Activated CD4-positive, alpha-beta memory T cell treated with anti-CD3 and anti-CD28 coated beads, Interleukin-2, amount 10 ng/mL, durations not matched to agents 7 days and 5 days (primary cell): ENCODE measurements around the gene ZFYVE28. TPM values are rescaled to one million over a fixed set of nuclear protein-coding genes. Genes with fewer than 3 reads are reported as not detected.

ENCODE experiments used
- CTCF ChIA-PET: fragments of 350-600 bp; sonication (Branson Sonifier 250); formaldehyde crosslinking; loops from one replicate; lab custom pipeline; 2021; ENCODE audit warnings: antibody characterized with exemption, inconsistent platforms; lab: Charles Lee
- POLR2A ChIA-PET: fragments of 350-600 bp; sonication (Branson Sonifier 250); formaldehyde crosslinking; loops from one replicate; lab custom pipeline; 2021; ENCODE audit warnings: antibody characterized with exemption; lab: Charles Lee
- DNase-seq: peaks from one replicate; pipeline ENCODE4 v3.0.0-alpha.2; 2020
- H3K27ac Mint-ChIP-seq: one replicate; pipeline ENCODE4 v1.8.0; 2021; ENCODE audit warnings: mild to moderate bottlenecking, mixed read lengths
- H3K27me3 Mint-ChIP-seq: one replicate; pipeline ENCODE4 v1.8.0; 2021; ENCODE audit warnings: mixed read lengths
- H3K36me3 Mint-ChIP-seq: one replicate; pipeline ENCODE4 v1.8.0; 2021; ENCODE audit warnings: low read depth, mixed read lengths
- H3K4me1 Mint-ChIP-seq: one replicate; pipeline ENCODE4 v1.8.0; 2021; ENCODE audit warnings: mixed read lengths
- H3K4me3 Mint-ChIP-seq: one replicate; pipeline ENCODE4 v1.8.0; 2021; ENCODE audit warnings: mild to moderate bottlenecking, mixed read lengths
- H3K9me3 Mint-ChIP-seq: one replicate; pipeline ENCODE4 v1.8.0; 2021; ENCODE audit warnings: mixed read lengths
- total RNA-seq, 2 experiments: library from RNA; stranded (reverse); gene quantifications; one replicate each; pipeline ENCODE4 v1.2.3, GENCODE V29; 2021

The ZFYVE28 gene
- total RNA-seq, 2 experiments from 2014 or later, result 38.9 to 40.1 TPM

DNA sequence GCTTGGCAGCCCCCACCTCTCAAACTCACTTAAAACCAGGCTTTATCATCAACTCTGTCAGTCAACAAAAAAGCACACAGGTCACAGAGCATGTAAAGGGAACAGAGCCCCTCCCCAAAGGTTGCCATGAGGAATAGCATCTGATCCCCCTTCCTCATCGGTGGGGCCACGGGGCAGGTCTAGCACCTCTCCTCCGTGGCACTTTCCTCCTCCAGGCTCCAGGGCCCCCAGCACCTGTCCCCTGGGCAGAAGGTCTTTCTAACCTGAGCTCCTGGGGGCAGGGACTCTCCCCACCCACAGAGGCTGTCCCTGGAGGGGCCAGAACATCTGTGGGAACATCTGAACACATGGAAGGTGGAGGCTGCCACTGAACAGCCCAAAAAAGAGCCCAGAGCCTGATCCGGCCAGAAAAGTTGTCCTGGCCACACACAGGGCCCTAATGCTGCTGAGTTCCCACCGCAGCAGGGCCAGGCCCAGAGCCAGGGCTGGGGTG, 65.7 kb downstream of the ZFYVE28 start:
- H3K27ac Mint-ChIP-seq, result no peak overlapping the region
- H3K36me3 Mint-ChIP-seq, result no peaks in the 10 kb centered on the region
- DNase-seq, result no peak
- H3K27me3 Mint-ChIP-seq, result no peaks in the 10 kb centered on the region
- peaks cover 1% of the 10 kb centered on the region for H3K4me1 Mint-ChIP-seq
- ChIA-PET POLR2A (no interaction called here), CTCF (interaction anchor here (1.5 kb wide), 1 partner anchor 89 kb away, joined by 4 read pairs; no protein-coding TSS in a partner anchor)
- H3K9me3 Mint-ChIP-seq, result no peaks in the 10 kb centered on the region
- H3K4me3 Mint-ChIP-seq, result no peak overlapping the region

DNA sequence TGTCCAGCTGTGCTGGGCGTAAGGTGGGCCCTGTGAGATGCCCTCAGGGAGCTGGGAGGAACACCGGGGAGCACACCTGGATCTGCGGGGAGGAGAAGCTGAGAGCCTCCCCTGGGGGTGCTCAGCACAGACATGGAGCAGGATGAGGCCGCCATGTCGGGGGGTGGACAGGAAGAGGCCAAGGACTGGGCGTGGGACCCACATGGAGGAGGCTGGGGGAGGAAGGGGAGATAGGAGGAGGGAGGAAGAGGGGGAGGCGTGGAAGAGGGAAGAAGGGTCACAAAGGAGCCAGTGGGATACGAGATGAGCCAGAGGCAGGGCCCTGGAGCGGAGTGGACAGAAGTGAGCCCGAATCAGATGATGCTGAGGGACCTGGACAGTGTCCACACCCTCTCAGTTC, 66.3 kb downstream of the ZFYVE28 start:
- no peaks in the 10 kb centered on the region for H3K9me3 Mint-ChIP-seq
- no peak for DNase-seq
- ChIA-PET POLR2A (no interaction called here), CTCF (no interaction called here)
- H3K27me3 Mint-ChIP-seq, result no peaks in the 10 kb centered on the region
- peaks cover 5% of the 10 kb centered on the region for H3K4me1 Mint-ChIP-seq
- no peak overlapping the region for H3K4me3 Mint-ChIP-seq
- H3K36me3 Mint-ChIP-seq, result no peaks in the 10 kb centered on the region
- H3K27ac Mint-ChIP-seq, result no peak overlapping the region

DNA sequence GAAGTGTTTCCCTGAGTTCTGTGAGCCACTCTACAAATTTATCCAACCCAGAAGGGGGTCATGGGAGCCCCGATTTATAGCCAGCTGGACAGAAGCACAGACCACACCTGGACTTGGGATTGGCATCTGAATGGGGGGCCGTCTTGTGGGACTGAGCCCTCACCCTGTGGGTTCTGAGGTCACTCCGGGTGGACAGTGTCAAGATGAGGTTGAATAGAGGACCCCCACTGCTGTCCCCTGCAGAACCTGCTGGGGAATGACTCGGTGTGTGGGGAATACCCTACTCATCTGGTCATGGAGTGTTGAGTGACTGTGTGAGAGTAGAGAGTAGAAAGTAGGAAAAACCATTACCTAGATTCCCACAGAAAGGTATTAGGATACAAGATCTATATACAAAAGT, 67.5 kb downstream of the ZFYVE28 start:
- POLR2A ChIA-PET, result no interaction called here

DNA sequence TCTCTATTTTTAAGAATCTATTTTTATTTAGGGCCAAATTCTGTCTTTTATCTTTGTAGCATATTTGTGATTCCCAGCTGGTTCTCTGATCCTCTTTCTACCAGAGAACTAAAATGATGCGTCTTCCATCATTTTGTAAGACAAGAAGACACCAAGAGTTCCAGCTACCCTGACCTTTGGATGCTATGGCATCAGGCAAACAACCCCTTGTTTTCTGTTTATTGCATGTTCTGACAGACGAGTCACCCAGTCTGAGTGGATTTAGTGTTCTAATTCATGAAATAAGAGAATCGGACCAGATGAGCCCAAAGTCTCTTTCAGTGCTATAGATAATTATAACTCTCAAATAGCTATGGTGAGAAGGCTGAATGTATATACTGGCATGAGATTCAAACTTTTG, 69.7 kb downstream of the ZFYVE28 start:
- H3K4me1 Mint-ChIP-seq, result peaks cover 5% of the 10 kb centered on the region
- peaks cover 5% of the 10 kb centered on the region for H3K9me3 Mint-ChIP-seq
- DNase-seq, result no peak
- peaks cover 6% of the 10 kb centered on the region for H3K36me3 Mint-ChIP-seq
- POLR2A ChIA-PET, result interaction anchor here (1.4 kb wide), 1 partner anchor 64 kb away, joined by 3 read pairs; no protein-coding TSS in a partner anchor
- no peaks in the 10 kb centered on the region for H3K27me3 Mint-ChIP-seq
- H3K4me3 Mint-ChIP-seq, result no peak overlapping the region
- no peak overlapping the region for H3K27ac Mint-ChIP-seq
- CTCF ChIA-PET, result no interaction called here

More for the DNA sequence above, 67.5 kb downstream of the ZFYVE28 start:
- no peaks in the 10 kb centered on the region for H3K9me3 Mint-ChIP-seq
- DNase-seq, result peak; percentile 7
- no peaks in the 10 kb centered on the region for H3K36me3 Mint-ChIP-seq
- H3K4me1 Mint-ChIP-seq, result peaks cover 5% of the 10 kb centered on the region
- no peak overlapping the region for H3K27ac Mint-ChIP-seq
- H3K27me3 Mint-ChIP-seq, result no peaks in the 10 kb centered on the region
- CTCF ChIA-PET, result no interaction called here
- H3K4me3 Mint-ChIP-seq, result no peak overlapping the region

DNA sequence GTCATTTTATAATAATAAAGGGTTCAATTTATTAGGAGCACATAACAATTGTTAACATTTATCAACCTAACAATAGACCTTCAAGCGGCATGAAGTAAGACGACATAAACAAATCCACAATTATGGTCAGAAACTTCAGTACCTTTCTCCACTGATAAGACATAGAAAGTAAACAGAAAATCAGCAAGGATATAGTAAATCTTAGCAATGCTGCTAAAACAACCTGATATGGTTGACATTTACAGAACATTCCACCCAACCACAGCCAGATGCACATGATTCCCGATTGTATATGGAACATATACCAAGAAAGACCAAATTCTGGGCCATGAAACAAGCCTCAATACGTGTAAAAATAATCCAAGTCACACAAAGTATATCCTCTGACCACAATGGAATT, 71.3 kb downstream of the ZFYVE28 start:
- ChIA-PET CTCF (no interaction called here), POLR2A (no interaction called here)
- no peaks in the 10 kb centered on the region for H3K27me3 Mint-ChIP-seq
- peaks cover 5% of the 10 kb centered on the region for H3K9me3 Mint-ChIP-seq
- H3K27ac Mint-ChIP-seq, result no peak overlapping the region
- H3K4me1 Mint-ChIP-seq, result peaks cover 5% of the 10 kb centered on the region
- peaks cover 8% of the 10 kb centered on the region for H3K36me3 Mint-ChIP-seq
- no peak overlapping the region for H3K4me3 Mint-ChIP-seq
- no peak for DNase-seq

DNA sequence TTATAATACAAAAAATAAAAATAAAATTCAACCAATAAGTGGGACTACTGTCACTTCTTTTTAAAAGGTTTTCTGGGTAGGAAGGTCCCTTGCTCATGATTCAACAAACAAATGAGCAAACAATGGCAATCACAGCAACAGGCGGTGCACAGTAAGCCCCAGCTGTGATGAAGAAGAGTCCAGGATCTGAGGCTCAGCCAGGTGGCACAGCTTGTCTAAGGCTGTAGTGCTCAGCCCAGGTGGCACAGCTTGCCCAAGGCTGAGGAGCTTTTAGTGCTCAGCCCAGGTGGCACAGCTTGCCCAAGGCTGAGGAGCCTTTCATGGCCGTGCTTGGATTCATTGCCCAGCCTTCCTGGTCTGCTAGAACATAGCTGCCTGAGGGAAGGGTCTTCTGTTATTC, 75.0 kb downstream of the ZFYVE28 start:
- Mint-ChIP-seq H3K4me1 (peaks cover 5% of the 10 kb centered on the region), H3K4me3 (no peak overlapping the region), H3K27ac (no peak overlapping the region), H3K36me3 (peaks cover 16% of the 10 kb centered on the region), H3K9me3 (peaks cover 5% of the 10 kb centered on the region), H3K27me3 (no peaks in the 10 kb centered on the region)
- POLR2A ChIA-PET, result no interaction called here
- CTCF ChIA-PET, result no interaction called here
- DNase-seq, result peak; percentile 9

DNA sequence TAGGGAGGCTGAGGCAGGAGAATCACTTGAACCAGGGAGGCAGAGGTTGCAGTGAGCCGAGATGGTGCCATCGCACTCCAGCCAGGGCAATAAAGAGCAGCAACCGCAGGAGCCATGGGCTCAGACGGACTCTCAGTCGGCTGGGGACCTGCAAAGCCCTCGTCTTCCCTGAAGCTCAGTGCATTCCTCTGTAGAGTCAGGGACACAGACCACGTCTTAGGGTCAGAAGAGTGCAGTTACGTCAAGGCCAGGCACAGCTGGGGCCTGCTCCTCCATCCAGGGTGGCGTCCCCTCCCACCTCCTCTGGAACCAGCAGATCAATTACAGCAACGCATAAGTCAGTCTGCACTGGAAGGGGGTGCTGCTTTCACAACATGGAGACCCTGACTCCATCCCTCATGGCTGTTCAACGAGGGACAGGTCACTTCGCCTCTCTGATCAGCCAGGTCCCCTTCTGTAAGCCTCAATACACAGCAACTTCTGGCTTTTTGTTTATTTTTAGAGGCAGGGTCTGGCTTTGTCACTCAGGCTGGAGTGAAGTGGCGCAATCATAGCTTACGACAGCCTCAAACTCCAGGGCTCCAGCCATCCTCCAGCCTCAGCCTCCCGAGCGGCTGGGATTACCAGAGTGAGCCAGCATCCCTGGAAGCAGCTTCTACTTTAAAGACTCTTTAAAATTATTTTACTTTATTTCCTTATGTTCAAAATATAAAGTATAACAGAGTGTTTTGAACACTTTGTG, 76.4 kb downstream of the ZFYVE28 start:
- ChIA-PET POLR2A (no interaction called here), CTCF (no interaction called here)
- Mint-ChIP-seq H3K36me3 (peaks cover 20% of the 10 kb centered on the region), H3K27ac (no peak overlapping the region), H3K9me3 (peaks cover 5% of the 10 kb centered on the region), H3K4me3 (no peak overlapping the region), H3K27me3 (no peaks in the 10 kb centered on the region), H3K4me1 (no peaks in the 10 kb centered on the region)
- no peak for DNase-seq

DNA sequence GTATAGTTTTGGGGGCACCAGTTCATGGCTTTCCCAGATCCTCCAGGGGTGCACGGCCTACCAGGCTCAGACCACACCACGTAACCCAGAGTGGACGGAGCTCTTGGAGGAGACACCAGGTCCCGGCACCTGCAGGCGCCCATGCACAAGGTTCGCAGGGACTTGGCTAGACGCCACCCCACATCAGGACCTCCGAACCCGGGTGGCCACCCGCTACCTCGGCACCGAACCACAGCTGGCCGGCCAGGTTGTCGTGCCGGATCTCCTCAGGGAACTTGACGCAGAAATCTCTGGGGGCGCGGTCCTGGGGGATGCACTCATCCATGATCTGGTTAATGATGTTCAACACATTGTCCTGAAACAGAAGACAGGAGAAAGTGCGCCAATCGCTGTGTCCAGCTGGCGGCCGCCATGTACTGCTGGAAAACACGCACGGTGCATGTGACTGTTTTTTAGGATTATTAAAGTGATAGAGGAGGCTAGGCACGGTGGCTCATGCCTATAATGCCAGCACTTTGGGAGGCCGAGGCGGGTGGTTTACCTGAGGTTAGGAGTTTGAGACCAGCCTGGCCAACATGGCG, 77.1 kb downstream of the ZFYVE28 start:
- POLR2A ChIA-PET, result no interaction called here
- Mint-ChIP-seq H3K4me1 (no peaks in the 10 kb centered on the region), H3K36me3 (peaks cover 20% of the 10 kb centered on the region), H3K27ac (no peak overlapping the region), H3K4me3 (no peak overlapping the region), H3K9me3 (peaks cover 5% of the 10 kb centered on the region), H3K27me3 (no peaks in the 10 kb centered on the region)
- CTCF ChIA-PET, result no interaction called here
- no peak for DNase-seq

DNA sequence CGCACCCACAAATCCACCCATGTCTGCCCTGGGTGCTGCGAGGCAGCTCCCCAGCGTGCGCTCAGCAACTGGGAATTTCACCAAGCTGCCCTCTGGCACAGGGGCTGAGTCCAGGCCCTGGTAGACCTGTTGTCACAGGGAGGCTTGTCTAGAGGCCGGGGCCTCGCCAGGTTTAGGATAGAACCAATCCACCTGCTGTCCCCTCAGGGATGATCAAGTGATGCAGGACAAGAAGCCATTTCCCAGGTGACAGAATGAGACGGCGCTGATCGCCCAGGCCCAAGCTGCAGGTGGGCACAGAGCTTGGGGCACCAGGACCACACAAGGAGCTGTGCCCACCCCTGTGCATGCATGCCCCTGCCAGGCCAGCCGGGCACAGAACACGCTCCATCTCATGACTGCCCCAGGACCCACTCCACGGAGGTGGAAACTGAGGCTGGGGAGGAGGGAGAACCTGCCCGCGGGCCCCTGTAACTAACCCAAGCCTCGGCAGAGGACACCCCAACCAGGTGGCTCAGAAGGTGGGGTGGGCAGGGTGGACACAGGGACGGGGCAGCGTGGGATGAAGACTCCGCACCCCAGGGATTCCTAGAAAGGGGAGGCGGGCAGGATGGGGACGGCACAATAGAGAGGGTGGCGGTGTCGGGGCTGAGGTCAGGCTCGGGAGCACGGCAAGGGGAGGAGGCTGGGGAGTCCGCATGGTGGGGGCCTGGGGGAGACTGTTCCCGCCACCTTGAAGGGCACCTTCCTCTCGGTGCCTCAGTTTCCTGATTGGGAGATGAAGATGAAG, 78.0 kb downstream of the ZFYVE28 start:
- ChIA-PET POLR2A (no interaction called here), CTCF (no interaction called here)
- DNase-seq, result no peak
- Mint-ChIP-seq H3K4me1 (no peaks in the 10 kb centered on the region), H3K4me3 (no peak overlapping the region), H3K9me3 (peaks cover 2% of the 10 kb centered on the region), H3K27me3 (no peaks in the 10 kb centered on the region), H3K36me3 (peaks cover 18% of the 10 kb centered on the region), H3K27ac (no peak overlapping the region)

DNA sequence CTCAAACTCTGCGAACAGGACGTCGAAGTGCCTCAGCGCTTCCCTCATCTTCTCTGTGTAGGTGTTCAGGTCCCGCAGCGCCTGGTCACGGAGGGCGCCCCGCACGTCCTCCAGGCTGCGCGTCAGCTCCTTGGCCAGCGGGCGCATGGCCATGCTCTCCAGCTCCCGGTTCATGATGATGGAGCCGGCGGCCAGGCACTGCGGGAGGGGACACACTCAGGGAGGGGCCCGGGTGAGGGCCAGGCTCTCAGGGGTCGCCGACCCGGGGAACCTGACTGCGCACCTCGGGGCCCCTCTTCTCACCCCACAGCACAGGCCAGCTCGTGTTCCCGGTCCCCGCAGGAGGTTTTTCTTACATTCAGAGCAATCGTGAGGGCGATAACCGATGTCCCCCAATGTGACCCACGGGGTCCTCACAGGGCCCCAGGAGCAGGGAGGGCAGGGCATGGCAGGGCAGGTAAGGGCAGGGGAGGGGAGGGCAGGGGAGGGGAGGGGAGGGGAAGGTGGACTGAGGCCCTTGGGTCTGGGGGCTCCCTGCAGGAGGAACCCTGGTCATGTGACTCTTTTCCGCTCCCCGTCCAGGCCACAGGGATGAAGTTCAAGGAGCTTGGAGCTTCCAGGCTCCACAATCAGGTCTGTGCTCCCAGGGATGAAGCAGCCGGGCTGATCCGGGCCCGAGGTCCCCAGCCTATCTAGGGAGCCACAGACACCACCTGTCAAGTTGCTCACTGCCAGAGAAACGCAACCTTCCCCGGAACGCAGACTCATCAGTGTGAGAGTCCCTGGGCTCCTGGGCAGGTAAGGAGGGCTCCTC, 78.8 kb downstream of the ZFYVE28 start:
- H3K36me3 Mint-ChIP-seq, result peaks cover 14% of the 10 kb centered on the region
- POLR2A ChIA-PET, result no interaction called here
- no peaks in the 10 kb centered on the region for H3K9me3 Mint-ChIP-seq
- no peak overlapping the region for H3K27ac Mint-ChIP-seq
- no peak overlapping the region for H3K4me3 Mint-ChIP-seq
- DNase-seq, result no peak
- no peaks in the 10 kb centered on the region for H3K27me3 Mint-ChIP-seq
- CTCF ChIA-PET, result no interaction called here
- no peaks in the 10 kb centered on the region for H3K4me1 Mint-ChIP-seq

DNA sequence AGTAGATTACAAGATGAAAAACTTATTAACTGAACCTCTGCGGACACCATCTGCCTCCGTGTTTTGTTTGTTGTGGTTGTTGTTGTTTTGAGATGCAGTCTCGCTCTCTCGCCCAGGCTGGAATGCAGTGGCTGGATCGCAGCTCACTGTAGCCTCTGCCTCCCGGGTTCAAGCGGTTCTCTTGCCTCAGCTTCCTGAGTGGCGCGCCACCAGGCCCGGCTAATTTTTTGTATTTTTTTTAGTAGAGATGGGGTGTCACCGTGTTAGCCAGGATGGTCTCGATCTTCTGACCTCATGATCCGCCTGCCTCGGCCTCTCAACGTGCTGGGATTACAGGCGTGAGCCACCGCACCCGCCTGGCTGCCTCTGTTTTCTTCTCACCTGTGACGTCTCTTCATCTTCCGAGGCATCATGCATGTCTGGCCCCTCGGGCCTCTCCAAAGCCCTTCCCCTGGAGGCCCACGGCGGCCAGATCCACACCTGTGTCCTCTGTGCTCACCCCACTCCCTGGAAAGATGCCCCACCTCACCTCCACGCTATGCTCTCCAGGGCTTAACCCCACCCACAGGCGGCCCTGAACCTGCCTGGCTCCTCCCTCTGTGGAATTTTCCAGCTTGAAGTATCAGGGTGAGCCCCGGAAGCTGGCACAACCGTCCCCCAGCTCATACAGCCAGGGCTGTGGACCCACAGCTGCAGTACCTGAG, 79.5 kb downstream of the ZFYVE28 start:
- no peak for DNase-seq
- POLR2A ChIA-PET, result no interaction called here
- H3K27me3 Mint-ChIP-seq, result no peaks in the 10 kb centered on the region
- peaks cover 14% of the 10 kb centered on the region for H3K36me3 Mint-ChIP-seq
- CTCF ChIA-PET, result no interaction called here
- no peak overlapping the region for H3K27ac Mint-ChIP-seq
- H3K4me3 Mint-ChIP-seq, result no peak overlapping the region
- H3K9me3 Mint-ChIP-seq, result no peaks in the 10 kb centered on the region
- H3K4me1 Mint-ChIP-seq, result no peaks in the 10 kb centered on the region

DNA sequence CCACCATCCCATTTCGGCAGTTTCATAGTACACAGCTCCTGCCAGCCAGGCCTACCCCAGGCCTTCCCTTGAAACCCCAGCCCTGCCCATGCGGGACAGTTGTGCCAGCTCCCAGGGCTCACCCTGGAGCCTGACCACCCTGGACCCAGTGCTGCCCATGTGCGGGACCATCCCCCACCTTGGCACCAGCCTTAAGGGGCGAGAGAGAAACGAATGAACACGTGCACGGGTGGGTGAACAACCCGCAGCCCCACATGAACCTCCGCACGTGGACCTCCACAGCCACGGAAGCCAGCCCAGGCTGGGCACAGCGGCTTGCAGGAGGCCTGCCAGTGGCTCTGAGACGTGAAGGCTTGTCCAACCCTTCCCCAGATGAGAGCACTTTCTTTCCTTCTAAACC, 80.5 kb downstream of the ZFYVE28 start:
- CTCF ChIA-PET, result no interaction called here

More for the DNA sequence above, 80.5 kb downstream of the ZFYVE28 start:
- POLR2A ChIA-PET, result no interaction called here
- Mint-ChIP-seq H3K27ac (no peak overlapping the region), H3K27me3 (no peaks in the 10 kb centered on the region), H3K9me3 (no peaks in the 10 kb centered on the region), H3K4me1 (no peaks in the 10 kb centered on the region), H3K4me3 (no peak overlapping the region), H3K36me3 (peaks cover 12% of the 10 kb centered on the region)
- no peak for DNase-seq
